Osteocyte (in vitro differentiated cells): ENCODE data around the gene TXNRD2. TPM values are rescaled to one million over a fixed set of nuclear protein-coding genes. Genes with fewer than 3 reads are reported as not detected.
"Not testable (repeated sequence)": the region's sequence is repeated elsewhere in the genome, so short reads cannot be mapped to it uniquely, and the experiment has no call there.

Experiments
- DNase-seq: peaks from one replicate; pipeline ENCODE4 v3.0.0; 2021; ENCODE audit warnings: mixed read lengths; ENCODE audit not compliant: unreplicated experiment; ENCODE audit errors: extremely low spot score
- H3K27ac Mint-ChIP-seq: one replicate; pipeline ENCODE4 v1.8.0; 2021; ENCODE audit warnings: mild to moderate bottlenecking, mixed read lengths; ENCODE audit not compliant: unreplicated experiment
- H3K27me3 Mint-ChIP-seq: one replicate; pipeline ENCODE4 v1.8.0; 2021; ENCODE audit warnings: mixed read lengths; ENCODE audit not compliant: unreplicated experiment
- H3K36me3 Mint-ChIP-seq: one replicate; pipeline ENCODE4 v1.8.0; 2021; ENCODE audit warnings: mixed read lengths; ENCODE audit not compliant: unreplicated experiment
- H3K4me1 Mint-ChIP-seq: one replicate; pipeline ENCODE4 v1.8.0; 2021; ENCODE audit warnings: mixed read lengths; ENCODE audit not compliant: unreplicated experiment
- H3K4me3 Mint-ChIP-seq: one replicate; pipeline ENCODE4 v1.8.0; 2021; ENCODE audit warnings: mild to moderate bottlenecking, moderate library complexity, mixed read lengths; ENCODE audit not compliant: unreplicated experiment
- H3K9me3 Mint-ChIP-seq: one replicate; pipeline ENCODE4 v1.8.0; 2021; ENCODE audit warnings: mixed read lengths; ENCODE audit not compliant: unreplicated experiment
- total RNA-seq: library from RNA; stranded (reverse); gene quantifications from 2 replicates; pipeline ENCODE4 v1.2.1, GENCODE V29; 2021
- TF ChIP-seq, protein P1 (sequence below): fragments of 200-600 bp; sonication (generic); IDR thresholded peaks from 2 replicates; pipeline ENCODE4 v1.5.0; 2021; ENCODE audit warnings: antibody characterized with exemption, mild to moderate bottlenecking, moderate library complexity

TXNRD2 gene
- total RNA-seq, 1 donor from 2014 or later = 12.6 TPM

DNA sequence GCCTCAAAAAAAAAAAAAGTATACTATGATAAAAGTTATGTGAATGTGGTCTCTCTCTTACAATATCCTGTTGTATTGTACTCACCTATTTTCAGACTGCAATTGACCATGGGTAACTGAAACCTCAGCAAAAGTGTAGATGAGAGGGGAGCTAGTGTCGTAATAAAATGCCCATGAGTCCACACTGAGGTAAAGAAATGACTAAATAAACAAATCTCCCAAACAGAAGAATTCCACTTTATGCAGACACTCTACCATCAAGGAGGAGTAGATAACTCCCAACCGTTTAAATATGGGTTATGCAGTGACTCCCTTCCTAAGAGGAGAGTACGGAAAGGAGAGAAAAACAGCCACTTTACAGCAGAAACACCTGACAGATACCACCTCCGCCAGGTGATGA lies 101.6 kb downstream of the TXNRD2 start:
- Mint-ChIP-seq H3K27me3 (no peaks in the 10 kb centered on the region), H3K27ac (no peak overlapping the region), H3K36me3 (peaks cover 2% of the 10 kb centered on the region), H3K4me1 (peaks cover 44% of the 10 kb centered on the region), H3K4me3 (no peak overlapping the region), H3K9me3 (no peaks in the 10 kb centered on the region)
- DNase-seq = no peak
- TF ChIP-seq, protein P1, sequence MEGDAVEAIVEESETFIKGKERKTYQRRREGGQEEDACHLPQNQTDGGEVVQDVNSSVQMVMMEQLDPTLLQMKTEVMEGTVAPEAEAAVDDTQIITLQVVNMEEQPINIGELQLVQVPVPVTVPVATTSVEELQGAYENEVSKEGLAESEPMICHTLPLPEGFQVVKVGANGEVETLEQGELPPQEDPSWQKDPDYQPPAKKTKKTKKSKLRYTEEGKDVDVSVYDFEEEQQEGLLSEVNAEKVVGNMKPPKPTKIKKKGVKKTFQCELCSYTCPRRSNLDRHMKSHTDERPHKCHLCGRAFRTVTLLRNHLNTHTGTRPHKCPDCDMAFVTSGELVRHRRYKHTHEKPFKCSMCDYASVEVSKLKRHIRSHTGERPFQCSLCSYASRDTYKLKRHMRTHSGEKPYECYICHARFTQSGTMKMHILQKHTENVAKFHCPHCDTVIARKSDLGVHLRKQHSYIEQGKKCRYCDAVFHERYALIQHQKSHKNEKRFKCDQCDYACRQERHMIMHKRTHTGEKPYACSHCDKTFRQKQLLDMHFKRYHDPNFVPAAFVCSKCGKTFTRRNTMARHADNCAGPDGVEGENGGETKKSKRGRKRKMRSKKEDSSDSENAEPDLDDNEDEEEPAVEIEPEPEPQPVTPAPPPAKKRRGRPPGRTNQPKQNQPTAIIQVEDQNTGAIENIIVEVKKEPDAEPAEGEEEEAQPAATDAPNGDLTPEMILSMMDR = no peak

DNA sequence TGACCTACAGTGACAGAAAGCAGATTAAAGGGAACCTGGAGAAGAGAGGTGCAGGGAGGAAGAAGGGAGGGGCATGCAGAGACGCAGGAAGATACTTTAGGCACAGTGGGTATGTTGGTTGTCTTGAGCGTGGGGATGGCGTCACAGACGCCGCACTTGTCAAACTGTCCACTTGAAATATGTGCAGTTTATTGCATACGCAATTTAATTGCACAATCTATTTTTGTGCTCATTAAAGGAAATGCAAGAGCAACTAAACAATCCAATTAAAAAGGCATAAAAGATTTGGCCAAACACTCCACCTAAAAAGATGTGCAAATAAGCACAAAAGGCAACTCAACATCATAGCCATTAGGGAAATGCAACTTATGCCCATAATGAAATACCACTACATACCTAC lies 103.7 kb downstream of the TXNRD2 start:
- Mint-ChIP-seq H3K4me1 (peaks cover 22% of the 10 kb centered on the region), H3K4me3 (no peak overlapping the region), H3K9me3 (no peaks in the 10 kb centered on the region), H3K27ac (no peak overlapping the region), H3K27me3 (no peaks in the 10 kb centered on the region), H3K36me3 (peaks cover 2% of the 10 kb centered on the region)
- TF ChIP-seq, protein P1 = no peak
- no peak for DNase-seq

- no peak for DNase-seq
Observed at GRCh38 chr22:19836512-19836911, 105.1 kb downstream of the TXNRD2 start.

DNA sequence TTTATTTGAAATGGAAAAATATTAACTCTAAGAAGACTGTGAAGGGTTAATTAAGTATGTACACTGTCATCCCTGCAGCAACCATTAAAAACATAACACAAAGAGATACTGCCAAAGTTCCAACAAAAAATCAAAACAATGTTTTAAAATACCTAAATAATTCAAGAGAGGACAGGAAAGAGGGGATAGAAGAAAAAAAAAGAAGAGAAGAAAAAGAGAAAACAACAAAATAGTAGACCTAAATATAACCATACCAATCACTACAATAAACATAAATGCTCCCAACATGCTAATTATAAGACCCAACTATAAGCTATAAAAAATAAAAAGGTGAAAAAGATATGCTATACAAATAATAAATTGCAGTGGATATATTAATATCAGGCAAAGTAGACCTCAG lies 107.0 kb downstream of the TXNRD2 start:
- no peaks in the 10 kb centered on the region for H3K36me3 Mint-ChIP-seq
- H3K4me3 Mint-ChIP-seq = no peak overlapping the region
- no peak overlapping the region for H3K27ac Mint-ChIP-seq
- TF ChIP-seq, protein P1 = no peak
- no peak for DNase-seq
- peaks cover 11% of the 10 kb centered on the region for H3K4me1 Mint-ChIP-seq
- no peaks in the 10 kb centered on the region for H3K27me3 Mint-ChIP-seq
- H3K9me3 Mint-ChIP-seq = no peaks in the 10 kb centered on the region

More at GRCh38 chr22:19836512-19836911, 105.1 kb downstream of the TXNRD2 start:
- Mint-ChIP-seq H3K9me3 (no peaks in the 10 kb centered on the region), H3K27ac (peak overlapping the region; percentile 24), H3K27me3 (no peaks in the 10 kb centered on the region), H3K4me1 (peaks cover 13% of the 10 kb centered on the region), H3K36me3 (no peaks in the 10 kb centered on the region), H3K4me3 (no peak overlapping the region)
- TF ChIP-seq, protein P1 = no peak

GRCh38 chr22:19833327-19833726 lies 108.3 kb downstream of the TXNRD2 start:
- not testable (repeated sequence) for H3K36me3 Mint-ChIP-seq, H3K9me3 Mint-ChIP-seq, H3K27ac Mint-ChIP-seq, DNase-seq, H3K27me3 Mint-ChIP-seq, H3K4me3 Mint-ChIP-seq
- H3K4me1 Mint-ChIP-seq = peaks cover 11% of the 10 kb centered on the region
